ENCODE data around the gene SLC9A7. TPM values are rescaled to one million over a fixed set of nuclear protein-coding genes. Genes with fewer than 3 reads are reported as not detected.
A peak's percentile ranks its signal among the peaks of the same experiment; 100 is the strongest.

Gene SLC9A7
- total RNA-seq, 1 experiment from 2014 or later, result 13.1 TPM

GRCh38 chrX:46649421-46650260 lies 109.3 kb downstream of the SLC9A7 start:
- Histone ChIP-seq H3K27me3 (replicated peaks; ENCODE audit: insufficient read depth, low read depth, low read length, poor library complexity) (no peaks in the 10 kb centered on the region), H3K4me1 (ENCODE audit: insufficient read depth, low read length, poor library complexity, severe bottlenecking) (peaks cover 25% of the 10 kb centered on the region), H3K9me3 (ENCODE audit: low read depth, low read length, poor library complexity, severe bottlenecking) (no peaks in the 10 kb centered on the region), H3K36me3 (ENCODE audit: insufficient read depth, low read length, poor library complexity, severe bottlenecking) (no peaks in the 10 kb centered on the region), H3K27ac (ENCODE audit: low read depth, low read length, poor library complexity, severe bottlenecking) (peak overlapping the region; percentile 23), H3K4me3 (ENCODE audit: low read depth, low read length, poor library complexity, severe bottlenecking) (no peak overlapping the region)
- no TSS peak for BruUV-seq (replicated peaks)
- peak; percentile 88 for DNase-seq (ENCODE audit: low spot score)
- ChIA-PET POLR2A (ENCODE audit: low non-redundant PET) (interaction anchor here (0.6 kb wide), 1 partner anchor 60 kb away, joined by 3 read pairs; no protein-coding TSS in a partner anchor), CTCF (interaction anchor here (1.0 kb wide), 1 partner anchor 147 kb away, joined by 4 read pairs; no protein-coding TSS in a partner anchor)
- intact Hi-C loops (cut with micrococcal nuclease; ENCODE audit: unreplicated experiment), result loop anchor here (5.0 to 10.0 kb wide), 2 partner anchors 148 to 445 kb away; no protein-coding TSS in a partner anchor
- TF ChIP-seq CTCF (conservative IDR thresholded peaks at IDR 0.05; ENCODE audit: low read depth, low read length), result no peak
- no peak for TF ChIP-seq EZH2 (IDR thresholded peaks at IDR 0.05; ENCODE audit: borderline replicate concordance, low read depth, low read length, poor library complexity, severe bottlenecking)

GRCh38 chrX:46648660-46649059 lies 110.3 kb downstream of the SLC9A7 start:
- intact Hi-C loops (cut with micrococcal nuclease; ENCODE audit: unreplicated experiment), result loop anchor here (10.0 kb wide), 1 partner anchor 446 kb away; no protein-coding TSS in a partner anchor
- no peak for DNase-seq (ENCODE audit: low spot score)
- CTCF ChIA-PET, result interaction anchor here (0.6 kb wide), 1 partner anchor 88 kb away, joined by 6 read pairs; no protein-coding TSS in a partner anchor
- no peaks in the 10 kb centered on the region for H3K27me3 ChIP-seq (replicated peaks; ENCODE audit: insufficient read depth, low read depth, low read length, poor library complexity)
- BruUV-seq (replicated peaks), result no TSS peak
- peaks cover 25% of the 10 kb centered on the region for H3K4me1 ChIP-seq (ENCODE audit: insufficient read depth, low read length, poor library complexity, severe bottlenecking)
- no peaks in the 10 kb centered on the region for H3K9me3 ChIP-seq (ENCODE audit: low read depth, low read length, poor library complexity, severe bottlenecking)
- no peak for TF ChIP-seq EZH2 (IDR thresholded peaks at IDR 0.05; ENCODE audit: borderline replicate concordance, low read depth, low read length, poor library complexity, severe bottlenecking)
- TF ChIP-seq CTCF (conservative IDR thresholded peaks at IDR 0.05; ENCODE audit: low read depth, low read length), result no peak
- H3K27ac ChIP-seq (ENCODE audit: low read depth, low read length, poor library complexity, severe bottlenecking), result peak overlapping the region; percentile 23
- POLR2A ChIA-PET (ENCODE audit: low non-redundant PET), result no interaction called here
- H3K4me3 ChIP-seq (ENCODE audit: low read depth, low read length, poor library complexity, severe bottlenecking), result no peak overlapping the region
- H3K36me3 ChIP-seq (ENCODE audit: insufficient read depth, low read length, poor library complexity, severe bottlenecking), result no peaks in the 10 kb centered on the region

- no peaks in the 10 kb centered on the region for H3K27me3 ChIP-seq (replicated peaks; ENCODE audit: insufficient read depth, low read depth, low read length, poor library complexity)
- intact Hi-C loops (cut with micrococcal nuclease; ENCODE audit: unreplicated experiment), result loop anchor here (10.0 kb wide), 1 partner anchor 448 kb away; no protein-coding TSS in a partner anchor
- H3K4me1 ChIP-seq (ENCODE audit: insufficient read depth, low read length, poor library complexity, severe bottlenecking), result peaks cover 25% of the 10 kb centered on the region
- POLR2A ChIA-PET (ENCODE audit: low non-redundant PET), result no interaction called here
- no peaks in the 10 kb centered on the region for H3K9me3 ChIP-seq (ENCODE audit: low read depth, low read length, poor library complexity, severe bottlenecking)
- no peak overlapping the region for H3K27ac ChIP-seq (ENCODE audit: low read depth, low read length, poor library complexity, severe bottlenecking)
- BruUV-seq (replicated peaks), result no TSS peak
- no peak for DNase-seq (ENCODE audit: low spot score)
- CTCF ChIA-PET, result no interaction called here
- H3K36me3 ChIP-seq (ENCODE audit: insufficient read depth, low read length, poor library complexity, severe bottlenecking), result no peaks in the 10 kb centered on the region
- TF ChIP-seq CTCF (conservative IDR thresholded peaks at IDR 0.05; ENCODE audit: low read depth, low read length) (no peak), EZH2 (IDR thresholded peaks at IDR 0.05; ENCODE audit: borderline replicate concordance, low read depth, low read length, poor library complexity, severe bottlenecking) (no peak)
- H3K4me3 ChIP-seq (ENCODE audit: low read depth, low read length, poor library complexity, severe bottlenecking), result no peak overlapping the region
Measured at GRCh38 chrX:46647251-46647650, 111.7 kb downstream of the SLC9A7 start.

Data from A673 (cell line).